Hippocampal formation (tissue), 2 donors: ENCODE data around the gene MBNL2.

Source experiments
- DNase-seq, 2 donors: peaks; one replicate each; lab custom pipeline; 2025; lab: John Stamatoyannopoulos, UW

The MBNL2 gene

DNA sequence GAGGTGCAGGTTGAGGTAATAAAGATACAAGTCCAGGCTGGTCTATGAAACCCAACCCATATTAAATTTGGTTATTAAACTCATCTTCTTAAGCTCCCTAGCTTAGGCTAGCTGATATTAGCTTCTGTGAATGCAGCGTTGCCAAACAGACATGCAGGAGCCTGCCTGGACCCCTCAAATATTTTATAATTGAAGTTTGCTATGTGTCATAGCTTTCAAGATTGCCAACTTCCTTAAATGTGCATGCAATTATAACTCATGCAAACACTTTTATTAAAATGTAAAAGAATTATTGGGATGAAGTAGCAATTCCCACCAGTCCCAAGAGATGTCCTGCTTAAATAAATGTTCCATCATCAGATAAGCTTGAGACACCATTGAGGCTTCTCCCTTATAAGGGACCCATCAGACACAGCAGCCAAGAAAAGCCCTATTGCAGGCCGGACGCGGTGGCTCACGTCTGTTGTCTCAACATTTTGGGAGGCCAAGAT lies 51.3 kb downstream of the MBNL2 start:
- no peak for DNase-seq

GRCh38 chr13:97274829-97275649 lies 52.9 kb downstream of the MBNL2 start:
- DNase-seq, result no peak

GRCh38 chr13:97275776-97276501 lies 53.8 kb downstream of the MBNL2 start:
- DNase-seq, result no peak

DNA sequence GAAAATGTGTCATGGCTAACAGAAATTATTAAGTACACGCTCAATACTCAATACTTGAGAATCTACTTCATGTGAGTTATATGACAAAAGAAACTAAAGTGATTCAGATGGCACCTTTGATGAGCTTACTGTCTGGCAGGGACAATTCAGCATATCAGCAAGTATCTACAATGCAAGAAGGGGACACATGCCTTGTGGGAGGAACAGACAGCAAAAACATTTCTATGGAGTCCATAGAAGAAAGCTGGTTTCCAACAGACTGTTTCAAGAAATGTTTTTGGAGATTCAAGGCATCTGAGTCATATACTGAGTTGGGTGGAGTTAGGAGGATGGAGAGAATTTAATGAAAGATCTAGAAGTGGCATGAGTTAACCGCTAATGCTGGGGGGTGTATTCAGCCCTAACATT lies 54.7 kb downstream of the MBNL2 start:
- DNase-seq, result no peak

DNA sequence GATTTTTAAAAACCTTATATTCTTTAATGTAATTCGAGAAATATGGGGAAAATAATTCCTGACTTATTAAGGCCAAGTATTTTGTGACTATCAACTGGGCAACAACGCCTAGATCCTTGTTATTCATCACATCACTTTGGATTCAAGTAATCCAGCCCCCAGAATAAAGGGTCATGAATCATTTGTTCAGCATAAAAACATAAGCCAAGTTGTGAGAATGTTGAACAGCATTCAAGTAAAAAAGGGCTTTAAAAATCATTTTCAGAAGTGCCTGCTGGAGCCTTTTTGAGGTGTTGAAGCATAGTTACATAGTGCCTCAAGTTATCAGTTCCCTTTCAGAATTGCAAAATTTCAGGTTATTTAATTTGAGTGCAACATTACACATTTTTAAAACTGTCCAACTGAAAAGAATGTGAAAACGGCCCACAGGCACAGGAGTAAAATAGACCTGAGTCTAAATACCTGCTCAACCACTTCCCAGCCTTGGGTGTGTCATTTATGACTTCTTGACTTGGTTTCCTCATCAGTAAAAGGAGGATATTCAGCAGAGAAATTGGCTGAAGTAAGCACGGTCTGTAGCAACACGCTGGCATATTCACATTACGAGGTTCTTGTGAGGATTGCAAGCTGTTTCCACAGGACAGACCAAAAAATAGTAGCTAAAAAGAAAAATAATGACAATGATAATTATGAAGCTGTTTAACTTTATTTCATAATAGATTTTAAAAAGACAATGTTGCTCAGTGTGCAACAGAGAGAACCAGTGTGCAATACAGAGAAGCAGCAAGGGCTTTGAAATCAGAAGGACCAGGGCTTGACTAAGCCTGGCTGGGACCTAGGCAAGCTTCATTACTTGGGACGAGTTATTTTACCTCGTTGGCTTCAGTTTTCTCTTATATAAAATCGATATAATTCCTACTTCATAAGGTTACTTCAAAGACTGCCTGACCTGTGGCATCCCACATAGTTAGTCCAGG lies 56.6 kb downstream of the MBNL2 start:
- DNase-seq, result no peak

DNA sequence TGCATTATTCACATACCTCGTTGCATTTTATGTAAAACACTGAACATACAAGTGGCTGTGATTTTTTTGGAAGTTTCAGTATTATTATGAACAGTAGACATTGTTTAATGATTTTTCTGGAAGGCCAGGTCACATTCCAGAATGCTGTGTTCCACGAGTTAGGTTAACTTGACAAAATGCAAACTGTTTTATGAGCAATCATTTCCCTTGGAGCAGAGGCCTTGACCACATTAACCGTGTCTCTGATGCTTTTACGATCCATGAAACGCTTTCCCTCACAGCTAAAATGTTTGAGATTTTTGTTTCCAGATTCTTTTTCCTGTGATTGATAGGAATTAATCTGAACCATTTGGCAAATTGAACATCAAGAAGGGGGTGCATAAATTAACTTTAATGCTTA lies 57.8 kb downstream of the MBNL2 start:
- no peak for DNase-seq

GRCh38 chr13:97280478-97280877 lies 58.3 kb downstream of the MBNL2 start:
- DNase-seq, result no peak

- no peak for DNase-seq
Measured at GRCh38 chr13:97281028-97281427, 58.9 kb downstream of the MBNL2 start.

DNA sequence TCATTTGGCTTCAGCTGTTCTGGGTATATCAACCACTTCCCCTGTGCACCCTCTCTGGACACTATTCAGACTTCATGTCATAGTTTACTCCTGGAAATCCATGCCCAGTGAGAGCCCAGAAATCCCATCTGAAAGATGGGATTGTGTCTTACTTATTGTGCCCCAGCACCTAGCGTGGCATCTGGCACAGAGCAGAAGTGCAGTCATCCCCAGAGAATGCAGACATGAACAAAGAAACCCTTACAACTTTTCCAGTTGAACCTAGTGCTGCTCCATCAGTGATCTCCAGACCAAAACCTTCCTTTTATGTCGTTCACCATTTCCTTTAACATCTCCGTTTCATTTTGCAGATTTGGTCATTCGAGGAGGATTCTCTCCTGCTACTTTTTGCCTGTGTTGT lies 60.6 kb downstream of the MBNL2 start:
- no peak for DNase-seq

DNA sequence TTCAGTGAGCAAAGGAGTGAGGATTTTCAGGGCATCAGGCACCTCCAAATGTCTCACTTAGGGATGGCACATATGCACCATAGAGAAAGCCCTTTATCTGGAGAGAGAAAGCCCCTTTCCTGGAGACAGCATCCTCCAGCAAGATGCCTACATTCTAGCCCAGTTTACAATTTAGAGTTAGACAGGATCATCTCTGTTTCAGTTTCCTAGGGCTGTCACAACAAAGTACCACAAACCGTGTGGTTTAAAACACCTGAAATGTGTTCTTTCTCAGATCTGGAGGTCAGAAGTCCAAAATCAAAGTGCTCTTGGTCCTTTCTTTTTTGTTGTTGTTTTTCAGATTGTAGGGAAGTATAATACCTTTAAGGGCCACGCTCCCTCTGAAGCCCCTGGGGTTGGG lies 61.8 kb downstream of the MBNL2 start:
- no peak for DNase-seq

DNA sequence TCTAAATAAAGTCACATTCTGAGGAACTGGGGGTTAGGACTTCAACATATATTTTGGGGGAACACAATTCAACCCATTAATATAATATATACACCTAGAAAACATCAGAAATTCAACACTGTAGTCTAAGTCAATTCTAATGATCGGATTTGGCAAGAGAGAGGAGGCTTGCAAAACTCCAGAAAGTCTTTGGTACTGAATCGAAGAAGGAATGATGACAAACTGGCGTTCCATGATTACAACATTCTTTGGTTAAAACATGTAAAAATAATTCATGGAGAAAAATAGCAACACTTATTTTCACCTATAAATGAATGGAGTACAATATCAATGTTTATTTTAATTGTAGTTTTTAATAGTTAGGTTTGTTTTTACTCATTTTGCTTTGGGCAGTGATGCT lies 62.4 kb downstream of the MBNL2 start:
- no peak for DNase-seq

GRCh38 chr13:97285221-97285955 lies 63.3 kb downstream of the MBNL2 start:
- DNase-seq, result no peak

GRCh38 chr13:97286317-97287046 lies 64.3 kb downstream of the MBNL2 start:
- DNase-seq, result no peak

GRCh38 chr13:97287047-97287383 lies 64.9 kb downstream of the MBNL2 start:
- no peak for DNase-seq

DNA sequence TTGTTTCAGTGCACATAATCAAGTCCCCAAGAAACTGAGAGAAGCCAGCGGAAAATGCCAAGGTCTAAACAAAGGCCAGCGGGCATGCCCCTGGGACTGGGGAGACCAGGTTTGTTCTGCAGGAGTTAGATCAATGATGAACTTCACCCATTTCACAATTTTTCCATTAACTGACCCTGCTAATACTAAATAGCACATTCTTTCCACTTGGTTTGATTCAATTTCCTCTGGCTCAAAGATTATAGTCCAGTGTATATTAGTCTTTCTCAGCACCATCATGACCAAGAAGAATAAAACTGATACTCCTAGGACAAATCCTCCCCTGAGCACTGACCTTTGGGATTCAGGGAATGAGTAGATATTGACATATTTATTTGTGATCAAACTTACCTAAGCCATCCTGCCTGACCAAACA lies 66.4 kb downstream of the MBNL2 start:
- no peak for DNase-seq

GRCh38 chr13:97289514-97290298 lies 67.6 kb downstream of the MBNL2 start:
- no peak for DNase-seq

DNA sequence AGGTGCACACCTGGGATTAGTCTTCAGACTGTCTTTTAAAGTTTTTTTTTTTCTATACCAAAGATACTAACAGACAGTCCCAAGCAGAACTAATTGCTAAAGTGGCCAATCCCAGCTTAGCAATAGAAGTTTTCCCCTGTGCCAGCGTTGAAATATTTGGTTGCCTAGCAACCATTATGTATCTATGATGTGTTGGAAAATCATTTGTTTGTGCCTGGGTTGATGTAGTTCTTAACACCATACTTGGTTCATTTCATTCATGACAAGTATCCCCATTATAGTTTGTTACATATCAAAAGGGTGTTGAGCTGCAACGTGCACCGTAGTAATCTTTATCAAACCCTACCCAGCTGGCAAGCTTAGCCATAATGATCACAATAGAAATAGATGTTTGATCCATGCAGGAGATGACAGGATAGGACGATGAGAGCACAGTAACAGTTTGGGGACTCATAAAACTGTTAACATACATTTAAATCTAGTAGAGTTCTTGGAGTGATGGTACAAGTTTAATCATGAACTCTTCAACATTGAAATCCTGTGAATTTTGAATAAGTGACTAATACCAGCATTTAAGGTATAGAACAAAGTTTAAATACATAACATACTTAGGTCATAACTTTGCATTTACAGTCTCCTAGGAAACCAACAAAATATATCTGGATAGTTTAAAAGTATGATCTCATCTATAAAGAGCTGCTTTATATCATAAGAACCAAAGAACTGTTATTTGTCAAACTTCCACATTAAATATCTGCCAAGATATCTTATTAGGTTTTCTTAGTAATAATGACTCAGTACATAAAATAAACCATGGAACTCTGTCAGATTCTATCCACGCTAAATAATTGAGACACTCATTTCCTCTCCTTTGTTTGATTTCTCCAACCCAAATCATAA lies 73.4 kb downstream of the MBNL2 start:
- DNase-seq, result no peak

DNA sequence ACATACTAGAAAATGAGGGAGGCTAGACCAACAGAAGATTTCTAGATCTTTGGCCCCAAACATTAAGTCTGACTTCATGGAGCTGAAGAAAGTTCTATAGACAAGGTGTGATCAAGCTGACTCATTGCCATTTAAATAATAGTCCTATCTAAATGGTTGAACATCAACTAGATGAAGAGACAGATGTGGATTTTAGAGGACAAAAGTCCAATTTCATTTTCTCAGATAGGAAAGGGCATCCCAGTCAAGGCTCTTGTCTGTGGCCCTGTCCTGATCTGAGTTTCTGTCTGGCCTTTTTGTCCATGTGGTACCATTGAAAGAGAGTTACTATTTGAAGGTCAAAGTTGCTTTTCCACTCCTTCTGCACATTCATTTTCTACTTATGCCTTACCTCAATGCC lies 74.6 kb downstream of the MBNL2 start:
- no peak for DNase-seq

DNA sequence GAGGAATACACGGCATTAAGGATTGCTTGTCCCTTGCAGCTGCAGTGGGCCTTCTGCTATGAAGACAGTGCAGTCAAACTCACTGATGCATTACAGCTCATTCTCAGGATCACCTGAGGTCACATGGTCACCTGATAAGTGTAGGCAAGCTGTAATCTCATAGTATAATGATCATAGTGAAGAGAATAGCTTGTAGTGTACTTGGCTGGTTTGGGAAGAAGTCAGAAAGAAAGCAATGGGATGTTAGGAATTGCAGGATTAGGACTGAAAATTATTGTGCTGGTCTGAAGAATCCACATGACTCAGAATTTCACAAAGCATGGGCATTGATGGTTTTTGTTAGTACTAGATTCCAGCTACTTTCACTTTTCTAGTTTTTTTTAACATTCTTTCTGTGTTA lies 76.7 kb downstream of the MBNL2 start:
- DNase-seq, result no peak
